ENCODE results near the gene NMRK2.
A peak's percentile ranks its signal among the peaks of the same experiment; 100 is the strongest.
"Not testable (repeated sequence)": the region's sequence is repeated elsewhere in the genome, so short reads cannot be mapped to it uniquely, and the experiment has no call there.

The NMRK2 gene

DNA sequence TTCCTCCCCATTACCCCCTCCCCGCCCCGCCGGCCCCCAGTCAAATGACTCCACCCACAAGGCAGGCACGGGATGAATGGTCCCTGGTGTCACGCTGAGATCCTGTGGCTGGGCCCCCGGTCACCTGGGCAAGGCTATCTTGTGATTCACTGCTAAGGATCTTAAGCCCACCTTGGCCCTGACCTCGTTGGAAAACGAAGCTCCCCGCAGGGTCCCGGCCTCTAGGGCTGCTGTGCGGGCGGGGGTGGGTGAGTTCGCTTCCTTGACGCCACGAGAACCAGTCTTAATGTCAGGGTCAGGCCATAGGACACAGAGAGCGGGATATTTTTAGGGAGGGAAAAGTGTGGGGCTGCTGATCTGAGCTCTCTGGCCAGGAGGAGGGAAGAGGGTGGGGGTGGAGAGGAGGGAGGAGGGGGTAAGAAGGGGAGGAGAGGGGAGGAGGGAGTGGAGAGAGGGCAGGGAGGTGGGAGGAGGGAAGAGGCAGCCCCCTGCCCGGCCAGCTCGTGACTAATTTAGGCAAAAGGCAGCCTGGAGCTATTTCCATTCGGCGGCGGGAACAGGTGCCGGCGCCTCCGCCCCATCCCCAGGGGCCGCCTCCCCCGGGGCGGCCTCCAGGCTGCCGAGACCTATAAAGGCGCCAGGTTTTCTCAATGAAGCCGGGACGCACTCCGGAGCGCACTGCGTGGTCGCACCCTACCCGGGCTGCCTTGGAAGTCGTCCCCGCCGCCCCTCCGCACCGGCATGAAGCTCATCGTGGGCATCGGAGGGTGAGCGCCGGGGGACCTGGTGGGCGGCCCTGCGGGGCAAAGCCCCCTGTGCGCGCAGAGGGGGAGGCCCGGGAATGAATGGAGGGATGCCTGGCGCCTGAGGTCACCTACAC lies at the start of gene NMRK2:
Gene NMRK2, plus strand, starts transcription at position 139 of the 880 bp plus-strand sequence. Its CDS starts 603 bp downstream, at position 742.
- DNase-seq: peak; percentile 20

DNA sequence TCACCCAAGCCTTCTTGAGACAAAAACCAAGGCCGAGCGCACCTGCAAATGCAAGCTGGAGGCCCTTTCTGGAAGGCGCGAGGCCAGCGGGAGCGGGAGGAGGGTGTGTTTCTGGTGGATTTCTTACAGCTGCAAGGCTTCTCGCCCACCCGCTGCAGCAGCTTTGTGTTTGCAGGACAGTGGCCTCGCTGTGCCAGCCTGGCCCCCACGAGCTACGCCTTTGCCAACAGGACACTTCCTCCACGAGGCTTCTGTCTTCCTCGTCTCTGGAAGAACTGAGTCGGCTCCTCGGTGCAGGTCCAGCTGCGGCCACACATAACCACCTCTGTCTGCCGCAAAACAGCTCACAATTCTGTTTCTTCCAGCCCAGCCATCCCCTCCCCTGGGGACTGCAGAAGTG lies 42.3 kb upstream of the NMRK2 start:
- DNase-seq: no peak

- no peak for DNase-seq
Measured at GRCh38 chr19:3893509-3894179, 39.2 kb upstream of the NMRK2 start.

GRCh38 chr19:3894959-3895358 lies 37.9 kb upstream of the NMRK2 start:
- not testable (repeated sequence) for DNase-seq

DNA sequence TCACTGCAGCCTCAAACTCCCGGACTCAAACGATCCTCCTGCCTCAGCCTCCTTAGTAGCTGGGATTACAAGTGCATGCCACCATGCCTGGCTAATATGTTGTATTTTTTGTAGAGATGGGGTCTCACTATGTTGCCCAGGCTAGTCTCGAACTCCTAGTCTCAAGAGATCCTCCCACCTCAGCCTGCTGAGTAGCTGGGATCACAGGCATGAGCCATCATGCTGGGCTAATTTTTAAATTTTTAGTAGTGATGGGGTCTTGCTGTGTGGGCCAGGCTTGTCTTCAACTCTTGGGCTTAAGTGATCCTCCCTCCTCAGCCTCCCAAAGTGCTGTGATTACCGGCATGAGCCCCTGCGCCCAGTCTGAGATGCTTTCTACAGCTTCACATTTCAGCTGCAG lies 37.1 kb upstream of the NMRK2 start:
- no peak for DNase-seq

DNA sequence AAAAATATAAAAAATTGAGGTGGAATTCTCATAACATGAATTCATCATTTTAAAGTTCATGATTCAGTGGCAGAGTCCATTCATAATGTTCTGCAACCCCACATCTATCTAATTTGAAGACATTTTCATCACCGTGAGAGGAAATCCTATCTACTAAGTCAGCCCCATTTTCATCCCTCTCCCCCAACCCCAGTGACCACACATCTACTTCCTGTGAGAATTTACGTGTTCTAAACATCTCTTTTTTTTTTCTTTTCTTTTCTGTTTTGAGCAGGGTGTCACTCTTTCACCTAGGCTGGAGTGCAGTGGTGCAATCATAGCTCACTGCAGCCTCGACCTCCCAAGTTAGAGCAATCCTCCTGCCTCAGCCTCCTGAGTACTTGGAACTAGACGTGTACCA lies 34.9 kb upstream of the NMRK2 start:
- DNase-seq: no peak

DNA sequence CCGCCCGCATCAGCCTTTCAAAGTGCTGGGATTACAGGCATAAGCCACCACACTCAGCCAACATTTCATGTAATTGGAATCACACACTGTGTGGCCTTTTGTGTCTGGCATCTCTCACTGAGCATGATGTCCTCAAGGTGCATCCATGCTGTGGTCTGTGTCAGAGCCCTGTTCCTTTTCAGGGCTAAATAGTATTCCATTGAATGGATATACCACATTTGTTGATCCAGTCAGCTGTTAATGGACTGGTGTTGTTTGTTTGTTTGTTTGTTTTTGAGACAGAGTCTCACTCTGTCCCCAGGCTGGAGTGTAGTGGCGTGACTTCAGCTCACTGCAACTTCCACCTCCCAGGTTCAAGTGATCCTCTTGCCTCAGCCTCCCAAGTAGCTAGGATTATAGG lies 34.4 kb upstream of the NMRK2 start:
- DNase-seq: no peak

DNA sequence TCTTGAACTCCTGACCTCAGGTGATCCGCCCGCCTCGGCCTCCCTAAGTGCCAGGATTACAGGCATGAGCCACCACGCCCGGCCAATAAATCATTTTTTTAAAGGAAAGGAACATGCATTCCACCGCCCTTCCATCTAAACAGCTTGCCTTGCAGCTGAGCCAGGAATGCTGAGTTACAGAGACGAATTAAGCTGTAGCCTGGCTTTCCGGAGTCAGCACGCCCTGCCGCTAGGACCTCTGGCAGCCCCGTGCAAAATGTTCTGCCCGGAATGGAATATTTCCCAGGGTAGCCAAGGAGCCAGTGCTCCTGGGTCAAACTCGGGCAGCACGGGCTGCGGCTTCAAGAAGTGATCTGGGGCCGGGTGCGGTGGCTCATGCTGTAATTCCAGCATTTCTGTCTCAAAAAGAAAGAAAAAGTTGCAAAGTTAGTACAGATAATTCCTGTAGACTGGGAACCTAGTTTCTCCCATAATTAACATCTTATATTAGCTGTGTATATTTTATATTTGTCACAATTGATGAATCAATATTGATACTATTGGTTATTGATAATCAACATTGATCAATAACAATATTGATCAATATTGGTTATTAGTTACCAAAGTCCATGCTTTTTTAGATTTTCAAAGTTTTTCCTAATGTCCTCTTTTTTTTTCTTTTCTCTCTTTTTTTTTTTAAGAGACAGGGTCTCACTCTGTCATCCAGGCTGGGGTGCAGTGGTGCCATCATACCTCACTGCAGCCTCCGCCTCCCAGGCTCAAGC lies 33.2 kb upstream of the NMRK2 start:
- no peak for DNase-seq

GRCh38 chr19:3902317-3902973 lies 30.4 kb upstream of the NMRK2 start:
- DNase-seq: no peak

DNA sequence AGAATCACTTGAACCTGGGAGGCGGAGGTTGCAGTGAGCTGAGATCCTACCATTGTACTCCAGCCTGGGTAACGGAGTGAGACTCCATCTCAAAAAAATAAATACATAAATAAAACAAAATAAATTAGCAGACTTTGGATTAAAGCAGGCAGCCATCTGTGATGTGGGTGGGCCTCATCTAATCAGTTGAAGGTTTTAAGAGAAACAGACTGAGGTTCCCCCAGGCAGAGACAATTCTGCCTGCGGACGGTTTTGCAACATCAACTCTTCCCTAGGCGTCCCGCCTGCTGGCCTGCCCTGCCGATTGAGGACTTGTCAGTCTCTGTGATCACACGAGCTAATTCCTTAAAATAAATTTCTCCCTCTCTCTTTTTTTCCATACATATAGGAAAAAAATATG lies 28.6 kb upstream of the NMRK2 start:
- no peak for DNase-seq

- DNase-seq: no peak
Measured at GRCh38 chr19:3907626-3908265, 25.1 kb upstream of the NMRK2 start.

GRCh38 chr19:3908266-3909054 lies 24.4 kb upstream of the NMRK2 start:
- DNase-seq: no peak

DNA sequence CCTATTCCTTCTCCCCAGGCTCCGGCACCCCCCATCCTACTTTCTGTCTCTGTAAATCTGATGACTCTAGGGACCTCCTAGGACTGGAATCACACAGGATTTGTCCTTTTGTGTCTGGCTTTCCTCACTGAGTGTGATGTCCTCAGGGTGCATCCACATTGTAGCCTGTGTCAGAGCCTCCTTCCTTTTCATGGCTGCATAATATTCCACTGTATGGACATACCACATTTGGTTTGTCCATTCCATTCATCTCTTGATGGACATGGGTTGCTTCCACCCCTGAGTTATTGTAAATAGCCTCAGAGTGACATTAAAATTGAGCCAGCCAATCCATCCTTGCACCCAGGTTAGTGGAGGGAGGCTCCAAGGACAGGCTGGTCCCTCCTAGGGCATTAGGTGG lies 22.8 kb upstream of the NMRK2 start:
- DNase-seq: no peak

DNA sequence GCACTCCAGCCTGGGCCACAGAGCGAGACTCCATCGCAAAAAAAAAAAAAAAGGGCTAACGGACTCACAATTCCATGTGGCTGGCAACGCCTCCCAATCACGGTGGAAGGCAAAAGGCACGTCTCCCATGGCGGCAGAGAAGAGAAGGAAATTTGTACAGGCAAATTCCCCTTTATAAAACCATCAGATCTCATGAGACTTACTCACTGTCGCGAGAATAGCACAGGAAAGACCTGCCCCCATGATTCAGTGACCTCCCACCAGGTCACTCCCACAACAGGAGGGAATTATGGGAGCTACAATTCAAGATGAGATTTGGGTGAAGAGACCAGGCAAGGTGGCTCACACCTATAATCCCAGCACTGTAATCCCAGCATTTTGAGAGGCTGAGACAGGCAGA lies 18.7 kb upstream of the NMRK2 start:
- DNase-seq: no peak

DNA sequence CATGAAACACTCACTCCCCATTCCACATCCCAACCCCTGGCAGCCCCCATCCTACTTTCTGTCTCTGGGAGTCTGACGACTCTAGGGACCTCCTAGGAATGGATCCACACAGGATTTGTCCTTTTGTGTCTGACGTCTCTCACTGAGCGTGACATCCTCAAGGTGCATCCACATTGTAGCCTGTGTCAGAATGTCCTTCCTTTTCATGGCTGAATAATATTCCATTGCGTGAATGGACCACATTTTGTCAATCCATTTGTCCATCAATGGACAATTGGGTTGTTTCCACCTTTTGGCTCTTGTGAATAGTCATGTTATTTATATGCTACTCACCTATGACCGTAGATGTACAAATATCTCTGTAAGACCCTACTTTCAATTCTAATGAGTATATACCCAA lies 16.8 kb upstream of the NMRK2 start:
- no peak for DNase-seq

DNA sequence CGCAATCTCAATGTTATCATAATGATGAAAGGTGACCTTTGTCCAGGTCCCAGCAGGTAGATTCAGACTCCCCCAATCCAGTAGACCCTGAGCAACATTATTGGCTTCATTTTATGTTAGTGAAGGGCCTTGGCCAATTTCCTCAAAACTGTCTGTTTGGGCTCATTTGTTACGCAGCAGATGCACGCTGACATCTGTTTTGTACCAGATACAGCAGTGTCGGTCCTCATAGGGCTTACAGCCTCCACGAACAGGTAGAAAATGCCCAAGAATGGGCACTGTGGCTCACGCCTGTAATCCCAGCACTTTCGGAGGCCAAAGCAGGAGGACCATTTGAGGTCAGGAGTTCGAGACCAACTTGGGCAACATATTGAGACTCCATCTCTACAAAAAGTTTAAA lies 13.1 kb upstream of the NMRK2 start:
- no peak for DNase-seq

GRCh38 chr19:3923096-3923758 lies 9.6 kb upstream of the NMRK2 start:
- no peak for DNase-seq

- no peak for DNase-seq
Measured at GRCh38 chr19:3923912-3924311, 9.0 kb upstream of the NMRK2 start.

DNA sequence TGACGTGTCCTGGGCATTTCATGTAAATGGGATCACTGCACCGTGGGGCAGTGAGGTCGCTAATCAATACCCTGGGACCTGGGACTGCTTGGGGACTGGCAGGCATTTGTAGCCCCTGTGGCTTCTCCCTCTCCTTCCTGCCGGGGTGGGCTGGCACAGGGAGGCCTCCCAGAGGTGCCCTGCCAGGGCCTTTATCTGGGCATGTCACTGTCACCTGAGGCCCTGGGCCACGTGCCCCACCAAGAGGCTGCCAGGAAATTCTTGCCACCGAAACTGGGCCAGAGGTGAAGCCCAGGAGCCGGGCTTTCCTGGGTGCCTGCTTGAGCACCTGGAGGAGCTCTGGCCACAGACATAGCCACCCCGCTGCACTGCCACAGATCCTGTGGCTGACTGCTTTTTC lies 1.8 kb upstream of the NMRK2 start:
- no peak for DNase-seq

- DNase-seq: no peak
Measured at GRCh38 chr19:3936506-3937442, 3.9 kb downstream of the NMRK2 start.
